Measurements from ENCODE around the gene TMEM171.

The TMEM171 gene

DNA sequence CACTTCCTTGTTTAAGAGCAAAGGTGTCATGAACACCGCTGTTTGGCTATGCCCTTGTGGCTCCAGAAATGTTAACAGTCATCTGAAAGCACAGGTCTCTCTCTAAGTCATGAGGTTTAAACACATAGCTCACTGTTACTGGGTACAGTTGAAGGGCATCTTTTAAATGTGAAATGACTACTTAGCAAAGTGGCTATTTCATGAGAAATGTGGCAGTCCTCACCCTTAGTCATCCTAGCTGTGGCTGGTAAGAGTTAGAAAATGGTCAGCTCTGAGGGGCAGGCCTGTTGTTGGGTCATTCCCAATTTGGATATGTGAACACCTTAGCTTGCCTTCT, 24.2 kb upstream of the TMEM171 start:
- H3K4me3 ChIP-seq (replicated peaks in 1 of 2; ENCODE audit: low read depth in 2 of 2, low read length in 2 of 2): no peak overlapping the region
- TF ChIP-seq, protein P1, sequence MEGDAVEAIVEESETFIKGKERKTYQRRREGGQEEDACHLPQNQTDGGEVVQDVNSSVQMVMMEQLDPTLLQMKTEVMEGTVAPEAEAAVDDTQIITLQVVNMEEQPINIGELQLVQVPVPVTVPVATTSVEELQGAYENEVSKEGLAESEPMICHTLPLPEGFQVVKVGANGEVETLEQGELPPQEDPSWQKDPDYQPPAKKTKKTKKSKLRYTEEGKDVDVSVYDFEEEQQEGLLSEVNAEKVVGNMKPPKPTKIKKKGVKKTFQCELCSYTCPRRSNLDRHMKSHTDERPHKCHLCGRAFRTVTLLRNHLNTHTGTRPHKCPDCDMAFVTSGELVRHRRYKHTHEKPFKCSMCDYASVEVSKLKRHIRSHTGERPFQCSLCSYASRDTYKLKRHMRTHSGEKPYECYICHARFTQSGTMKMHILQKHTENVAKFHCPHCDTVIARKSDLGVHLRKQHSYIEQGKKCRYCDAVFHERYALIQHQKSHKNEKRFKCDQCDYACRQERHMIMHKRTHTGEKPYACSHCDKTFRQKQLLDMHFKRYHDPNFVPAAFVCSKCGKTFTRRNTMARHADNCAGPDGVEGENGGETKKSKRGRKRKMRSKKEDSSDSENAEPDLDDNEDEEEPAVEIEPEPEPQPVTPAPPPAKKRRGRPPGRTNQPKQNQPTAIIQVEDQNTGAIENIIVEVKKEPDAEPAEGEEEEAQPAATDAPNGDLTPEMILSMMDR (IDR thresholded peaks at IDR 0.05; ENCODE audit: low read depth, low read length): no peak
- DNase-seq (ENCODE audit: low read depth in 2 of 2): no peak

DNA sequence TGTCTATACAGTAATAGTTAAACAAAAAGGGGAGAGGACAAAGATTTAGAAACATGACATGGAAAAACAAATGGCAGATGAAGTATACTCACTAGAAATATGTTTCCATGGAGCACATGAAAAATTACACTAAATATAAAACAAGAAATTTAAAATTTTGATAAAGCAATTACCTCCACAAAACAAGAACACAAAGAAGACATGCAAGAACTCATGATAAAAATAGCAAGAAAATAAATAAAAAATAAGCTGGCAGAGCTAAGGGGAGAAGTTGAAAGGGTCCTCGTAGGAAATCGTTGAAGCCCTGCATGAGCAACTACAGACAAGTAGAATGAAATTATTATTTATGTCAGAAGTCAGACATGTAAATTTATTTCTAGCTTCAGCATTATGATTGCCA, 22.6 kb upstream of the TMEM171 start:
- TF ChIP-seq, protein P1 (IDR thresholded peaks at IDR 0.05; ENCODE audit: low read depth, low read length): no peak
- DNase-seq (ENCODE audit: low read depth in 2 of 2): no peak

DNA sequence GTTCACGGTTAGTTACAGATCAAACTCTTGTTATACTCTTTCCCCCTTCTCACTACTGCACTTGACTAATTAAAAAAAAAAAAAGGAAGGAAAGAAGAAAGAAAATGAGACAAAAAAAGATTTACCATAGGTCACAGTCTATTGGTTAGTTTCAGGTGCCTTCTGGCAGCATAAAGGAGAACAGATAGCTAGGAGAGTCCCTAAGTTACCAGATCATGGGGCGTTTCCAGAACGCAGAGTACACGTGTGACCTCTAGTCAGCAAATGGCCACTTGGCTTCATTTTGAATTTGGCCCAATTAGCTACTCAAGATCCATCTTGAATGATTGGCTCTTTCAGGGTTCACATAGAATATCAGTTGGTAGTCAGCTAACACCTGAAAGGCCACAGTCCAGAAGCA, 20.3 kb upstream of the TMEM171 start:
- DNase-seq (ENCODE audit: low read depth in 2 of 2): no peak
- TF ChIP-seq, protein P1 (IDR thresholded peaks at IDR 0.05; ENCODE audit: low read depth, low read length): no peak
- no peak overlapping the region for H3K4me3 ChIP-seq (replicated peaks in 1 of 2; ENCODE audit: low read depth in 2 of 2, low read length in 2 of 2)

More for the DNA sequence above, 22.6 kb upstream of the TMEM171 start:
- no peak overlapping the region for H3K4me3 ChIP-seq (replicated peaks in 1 of 2; ENCODE audit: low read depth in 2 of 2, low read length in 2 of 2)

DNA sequence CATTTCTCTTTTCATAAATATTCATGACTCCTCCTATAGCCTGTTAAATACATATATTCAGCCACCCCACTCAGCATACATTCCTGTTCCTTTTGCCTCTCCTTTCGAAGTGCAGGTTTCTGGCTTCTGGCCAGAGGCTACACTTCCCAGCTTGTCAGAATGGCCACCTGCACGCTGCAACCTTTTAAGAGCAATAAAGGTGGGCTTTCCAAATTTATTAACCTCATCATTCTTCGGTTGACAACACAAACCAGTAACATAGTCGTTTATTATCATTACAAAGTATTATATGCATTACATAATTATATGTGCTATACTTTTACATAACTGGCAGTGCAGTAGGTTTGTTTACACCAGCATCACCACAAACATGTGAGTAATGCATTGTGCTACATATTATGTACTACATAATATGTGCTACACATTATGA, 16.5 kb upstream of the TMEM171 start:
- no peak overlapping the region for H3K4me3 ChIP-seq (replicated peaks in 1 of 2; ENCODE audit: low read depth in 2 of 2, low read length in 2 of 2)
- TF ChIP-seq, protein P1 (IDR thresholded peaks at IDR 0.05; ENCODE audit: low read depth, low read length): no peak
- DNase-seq (ENCODE audit: low read depth in 2 of 2): no peak

DNA sequence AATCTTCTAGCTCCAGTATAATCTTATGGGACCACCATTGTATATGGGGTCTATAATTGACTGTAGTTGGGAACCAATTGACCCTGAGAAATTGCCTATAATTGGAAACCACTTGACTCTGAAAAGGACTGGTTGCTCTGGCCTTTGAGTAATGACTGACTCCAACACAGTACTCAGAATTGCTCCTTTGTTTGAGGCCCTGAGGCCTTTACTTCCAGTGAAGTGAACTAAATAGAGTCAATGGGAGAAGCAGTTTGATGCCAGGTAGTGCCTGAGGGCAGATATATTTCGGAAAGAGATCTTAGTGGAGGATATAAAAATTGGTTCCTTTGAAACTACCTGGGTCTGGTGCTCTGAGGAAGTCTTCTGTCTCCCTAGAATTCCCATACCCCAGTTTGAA, 16.0 kb upstream of the TMEM171 start:
- TF ChIP-seq, protein P1 (IDR thresholded peaks at IDR 0.05; ENCODE audit: low read depth, low read length): no peak
- H3K4me3 ChIP-seq (replicated peaks in 1 of 2; ENCODE audit: low read depth in 2 of 2, low read length in 2 of 2): no peak overlapping the region
- DNase-seq (ENCODE audit: low read depth in 2 of 2): no peak

DNA sequence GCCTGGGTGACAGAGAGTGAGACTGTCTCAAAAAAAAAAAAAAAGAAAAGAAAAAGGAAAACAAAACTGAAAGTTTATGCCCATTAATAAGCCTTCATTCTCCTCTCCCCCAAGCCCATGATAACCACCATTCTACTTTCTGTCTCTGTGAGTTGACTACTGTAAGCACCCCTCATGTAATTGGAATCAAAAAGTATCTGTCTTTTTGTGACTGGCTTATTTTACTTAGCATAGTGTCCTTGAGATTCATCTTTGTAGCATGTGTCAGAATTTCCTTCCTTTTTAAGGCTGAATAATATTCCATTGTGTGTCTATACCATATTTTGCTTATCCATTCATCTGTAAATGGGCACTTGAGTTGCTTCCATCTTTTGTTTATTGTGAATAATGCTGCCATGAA, 14.0 kb upstream of the TMEM171 start:
- TF ChIP-seq, protein P1 (IDR thresholded peaks at IDR 0.05; ENCODE audit: low read depth, low read length): no peak
- H3K4me3 ChIP-seq (replicated peaks in 1 of 2; ENCODE audit: low read depth in 2 of 2, low read length in 2 of 2): no peak overlapping the region
- DNase-seq (ENCODE audit: low read depth in 2 of 2): no peak

DNA sequence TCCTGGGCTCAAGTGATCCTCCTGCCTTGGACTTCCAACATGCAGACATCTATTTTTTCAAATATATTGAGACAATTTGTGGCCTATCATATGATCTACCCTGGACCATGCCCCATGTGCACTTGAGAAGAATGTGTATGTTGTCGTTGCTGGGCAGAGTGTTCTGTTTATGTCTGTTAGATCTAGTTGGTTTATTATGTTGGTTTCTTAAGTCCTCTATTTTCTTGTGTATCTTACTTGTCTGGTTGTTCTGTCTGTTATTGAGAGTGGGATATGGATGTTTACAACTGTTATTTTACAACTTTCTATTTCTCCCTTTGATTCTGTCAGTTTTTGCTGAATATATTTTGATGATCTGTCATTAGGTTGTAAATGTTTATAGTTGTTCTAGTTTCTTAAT, 10.2 kb upstream of the TMEM171 start:
- H3K4me3 ChIP-seq (replicated peaks in 1 of 2; ENCODE audit: low read depth in 2 of 2, low read length in 2 of 2): no peak overlapping the region
- DNase-seq (ENCODE audit: low read depth in 2 of 2): no peak
- TF ChIP-seq, protein P1 (IDR thresholded peaks at IDR 0.05; ENCODE audit: low read depth, low read length): no peak
